Renal cortical epithelial cell (primary cell): Measurements from ENCODE around the gene TTLL6. TPM values are rescaled to one million over a fixed set of nuclear protein-coding genes. Genes with fewer than 3 reads are reported as not detected.

Experiments used
- DNase-seq: peaks from one replicate; pipeline ENCODE4 v3.0.0-alpha.2; 2011; ENCODE audit warnings: low read depth
- total RNA-seq: library from RNA; depleted of rRNA; stranded (reverse); fragments of >200 nt; gene quantifications from 2 replicates; pipeline ENCODE4 v1.2.3, GENCODE V29; 2014

TTLL6 gene
- total RNA-seq, 1 donor from 2014 or later, result 0.45 TPM

- DNase-seq, result no peak
Measured at GRCh38 chr17:48760411-48760810, 56.6 kb downstream of the TTLL6 start.

GRCh38 chr17:48759288-48759687 lies 57.7 kb downstream of the TTLL6 start:
- DNase-seq, result no peak

- DNase-seq, result peak; percentile 53
Measured at GRCh38 chr17:48757524-48757961, 59.5 kb downstream of the TTLL6 start.

- no peak for DNase-seq
Measured at GRCh38 chr17:48756830-48757251, 60.2 kb downstream of the TTLL6 start.

- no peak for DNase-seq
Measured at GRCh38 chr17:48755356-48755755, 61.7 kb downstream of the TTLL6 start.

GRCh38 chr17:48754500-48755261 lies 62.3 kb downstream of the TTLL6 start:
- DNase-seq, result no peak

GRCh38 chr17:48753794-48754499 lies 63.1 kb downstream of the TTLL6 start:
- DNase-seq, result peak; percentile 35

GRCh38 chr17:48752399-48753288 lies 64.4 kb downstream of the TTLL6 start:
- no peak for DNase-seq

GRCh38 chr17:48751733-48752398 lies 65.2 kb downstream of the TTLL6 start:
- no peak for DNase-seq

- no peak for DNase-seq
Measured at GRCh38 chr17:48751172-48751571, 65.9 kb downstream of the TTLL6 start.

GRCh38 chr17:48749621-48750553 lies 67.1 kb downstream of the TTLL6 start:
- DNase-seq, result no peak

- DNase-seq, result no peak
Measured at GRCh38 chr17:48748718-48749566, 68.1 kb downstream of the TTLL6 start.

GRCh38 chr17:48747445-48748363 lies 69.3 kb downstream of the TTLL6 start:
- no peak for DNase-seq

GRCh38 chr17:48746916-48747444 lies 70.0 kb downstream of the TTLL6 start:
- DNase-seq, result no peak

- no peak for DNase-seq
Measured at GRCh38 chr17:48745381-48746275, 71.4 kb downstream of the TTLL6 start.

- no peak for DNase-seq
Measured at GRCh38 chr17:48740537-48740936, 76.5 kb downstream of the TTLL6 start.
